ENCODE data around the gene PTPN1.

The PTPN1 gene

DNA sequence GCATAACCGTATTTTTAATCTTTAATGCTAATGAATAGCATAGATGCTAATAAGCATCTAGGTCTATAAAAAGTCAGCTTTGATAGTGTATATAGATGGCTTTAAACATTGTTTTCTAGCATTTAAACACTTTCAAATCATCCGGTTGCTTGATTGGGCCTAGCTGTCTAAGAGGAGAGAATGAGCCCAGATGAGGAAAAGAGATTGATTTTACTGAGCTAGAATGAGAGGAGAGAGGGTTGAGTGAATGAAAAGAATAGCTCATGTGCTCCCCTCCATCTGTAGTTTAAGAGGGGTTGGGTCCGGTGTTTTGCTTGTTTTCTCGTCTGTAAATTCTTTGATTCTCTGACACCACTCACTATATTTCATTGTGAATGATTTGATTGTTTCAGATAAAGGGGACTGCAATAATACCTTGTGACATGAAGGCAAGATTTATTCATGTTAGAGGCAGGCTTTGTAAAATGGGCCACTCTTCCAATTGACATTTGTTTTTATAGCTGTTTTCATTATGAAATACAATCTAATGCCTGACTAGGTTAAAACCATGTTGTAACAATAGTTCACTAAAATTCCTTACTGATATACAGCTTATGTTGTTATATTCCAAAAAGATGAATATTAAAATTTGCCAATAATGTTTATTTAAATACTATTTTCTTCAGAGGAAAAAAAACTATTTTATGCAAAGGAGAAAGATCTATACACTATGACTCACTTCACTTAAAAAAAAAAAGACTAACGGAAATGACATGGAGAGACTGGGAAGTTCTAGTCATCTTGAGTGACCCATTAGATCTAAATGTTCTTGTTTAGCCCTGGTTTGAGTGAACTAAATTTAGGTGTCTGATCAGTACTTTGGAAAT is 3.2 kb downstream of the PTPN1 start:
- DNase-seq (ENCODE audit: low read depth in 2 of 2) = no peak

DNA sequence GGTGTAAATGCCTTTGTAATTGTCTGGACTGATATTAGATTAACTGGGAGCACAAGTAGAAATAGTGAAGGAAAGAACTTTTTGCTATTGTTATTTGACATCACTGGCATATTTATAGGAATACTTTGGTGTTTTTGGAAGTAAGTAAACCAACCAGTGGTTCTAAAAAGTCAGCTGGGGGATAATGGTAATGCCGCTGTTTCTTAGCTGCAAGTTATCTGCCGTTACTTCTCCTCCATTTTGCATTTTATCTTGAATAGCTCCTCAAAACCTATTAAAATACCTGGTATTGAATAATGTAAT is 3.8 kb downstream of the PTPN1 start:
- no peak for DNase-seq (ENCODE audit: low read depth in 2 of 2)

DNA sequence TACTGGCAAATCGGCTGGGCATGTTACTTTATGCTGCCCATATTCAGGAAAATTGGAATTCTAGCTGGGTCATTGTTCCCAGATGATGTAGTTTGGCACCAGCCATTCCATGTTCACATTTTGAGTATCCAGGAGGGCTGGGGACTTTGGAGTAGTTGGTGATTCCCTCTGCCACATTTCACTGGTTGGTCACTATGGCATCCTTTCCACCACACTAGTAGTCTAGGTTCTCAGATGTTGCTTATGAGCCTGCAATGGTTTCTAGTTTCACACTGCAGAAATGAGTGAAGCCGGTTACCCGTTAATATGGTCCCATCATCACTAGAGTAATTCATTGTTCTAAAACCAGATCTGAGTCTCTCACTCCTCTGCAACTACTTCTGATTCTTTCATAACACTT is 4.6 kb downstream of the PTPN1 start:
- no peak for DNase-seq (ENCODE audit: low read depth in 2 of 2)

DNA sequence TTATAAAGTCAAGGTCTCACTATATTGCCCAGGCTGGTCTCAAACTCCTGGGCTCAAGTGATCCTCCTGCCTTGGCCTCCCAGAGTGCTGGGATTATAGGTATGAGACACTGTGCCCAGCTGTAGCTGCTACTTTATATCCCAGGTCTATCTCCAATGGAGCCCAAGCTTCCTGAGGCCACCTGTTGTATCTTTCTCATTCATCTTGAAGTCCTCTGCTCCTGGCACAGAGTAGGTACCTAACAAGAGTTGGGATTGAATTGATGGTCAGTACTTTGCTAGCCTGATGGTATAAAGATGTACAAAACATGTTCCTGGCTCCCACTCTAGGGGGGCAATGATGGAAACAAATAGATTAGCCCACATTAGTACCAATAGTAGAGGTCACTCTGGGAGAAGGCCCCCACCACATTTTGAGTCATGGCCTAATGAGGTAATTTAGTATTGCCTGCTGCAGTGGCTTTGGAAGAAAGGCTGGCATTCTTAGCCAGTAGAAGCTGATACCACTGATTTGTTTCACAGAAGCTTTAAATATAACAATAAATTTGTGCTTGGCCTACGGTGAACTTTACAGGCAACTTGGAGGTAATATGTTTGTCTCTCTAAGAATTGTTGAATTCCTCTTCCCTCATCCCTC is 5.4 kb downstream of the PTPN1 start:
- DNase-seq (ENCODE audit: low read depth in 2 of 2) = no peak

DNA sequence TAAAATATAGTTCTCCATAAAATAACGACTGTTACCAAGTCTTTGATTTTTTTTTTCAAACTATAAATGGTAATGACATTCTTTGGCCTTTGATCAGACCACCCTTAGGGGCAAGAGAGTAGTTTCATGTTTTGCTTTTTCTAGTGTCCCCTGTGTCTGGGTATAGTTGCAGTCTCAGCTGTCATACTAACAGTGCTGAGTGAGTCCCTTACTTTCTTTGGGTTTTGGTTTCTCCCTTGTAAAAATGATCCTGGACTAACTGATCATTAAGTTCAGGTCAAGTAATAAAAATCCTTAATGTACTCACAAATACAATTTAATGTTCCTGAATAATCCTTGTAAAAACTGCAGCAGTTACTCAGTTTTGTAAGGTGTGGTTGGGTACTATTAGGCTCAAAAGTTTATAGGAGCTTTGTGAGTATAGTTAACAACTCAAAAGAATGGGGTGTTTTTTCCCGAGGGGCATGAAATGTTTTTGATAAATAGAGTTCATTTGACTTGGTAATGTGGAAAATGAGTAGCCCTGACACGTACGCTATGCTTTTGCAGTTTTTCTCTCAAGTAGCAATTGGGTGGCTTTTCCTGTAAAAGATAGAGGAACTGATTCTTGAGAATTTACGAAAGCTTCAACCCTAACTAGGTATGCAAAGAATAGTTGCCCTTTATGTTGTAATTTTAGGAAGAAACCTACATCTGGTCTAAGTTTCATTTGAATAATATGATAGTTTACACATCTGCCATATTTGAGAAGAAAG is 6.2 kb downstream of the PTPN1 start:
- no peak for DNase-seq (ENCODE audit: low read depth in 2 of 2)

GRCh38 chr20:50516935-50517816 is 7.0 kb downstream of the PTPN1 start:
- no peak for DNase-seq (ENCODE audit: low read depth in 2 of 2)

GRCh38 chr20:50517817-50518154 is 7.6 kb downstream of the PTPN1 start:
- DNase-seq (ENCODE audit: low read depth in 2 of 2) = no peak

DNA sequence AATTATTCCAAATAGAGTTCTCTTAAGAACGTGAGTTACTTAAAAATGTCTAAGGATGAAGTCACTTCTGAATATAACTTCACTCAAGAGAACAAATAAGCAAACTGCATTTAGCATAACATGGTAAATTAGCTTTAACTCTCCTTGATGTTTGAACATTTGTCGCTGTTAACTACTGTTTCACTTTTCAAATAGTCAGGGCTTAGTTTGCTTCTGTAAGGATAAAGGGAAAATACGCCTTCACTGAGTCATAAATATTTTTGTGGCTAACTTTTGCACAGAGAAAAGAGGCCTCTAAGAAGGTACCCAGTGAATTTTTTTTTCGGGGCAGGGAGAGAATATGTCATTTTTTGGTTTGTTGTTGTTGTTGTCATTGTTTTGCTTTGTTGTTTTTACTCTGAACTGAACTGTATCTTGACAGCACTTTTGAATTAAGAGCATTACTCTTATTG is 8.1 kb downstream of the PTPN1 start:
- DNase-seq (ENCODE audit: low read depth in 2 of 2) = no peak

- DNase-seq (ENCODE audit: low read depth in 2 of 2) = no peak
Observed at GRCh38 chr20:50519036-50519762, 9.0 kb downstream of the PTPN1 start.

DNA sequence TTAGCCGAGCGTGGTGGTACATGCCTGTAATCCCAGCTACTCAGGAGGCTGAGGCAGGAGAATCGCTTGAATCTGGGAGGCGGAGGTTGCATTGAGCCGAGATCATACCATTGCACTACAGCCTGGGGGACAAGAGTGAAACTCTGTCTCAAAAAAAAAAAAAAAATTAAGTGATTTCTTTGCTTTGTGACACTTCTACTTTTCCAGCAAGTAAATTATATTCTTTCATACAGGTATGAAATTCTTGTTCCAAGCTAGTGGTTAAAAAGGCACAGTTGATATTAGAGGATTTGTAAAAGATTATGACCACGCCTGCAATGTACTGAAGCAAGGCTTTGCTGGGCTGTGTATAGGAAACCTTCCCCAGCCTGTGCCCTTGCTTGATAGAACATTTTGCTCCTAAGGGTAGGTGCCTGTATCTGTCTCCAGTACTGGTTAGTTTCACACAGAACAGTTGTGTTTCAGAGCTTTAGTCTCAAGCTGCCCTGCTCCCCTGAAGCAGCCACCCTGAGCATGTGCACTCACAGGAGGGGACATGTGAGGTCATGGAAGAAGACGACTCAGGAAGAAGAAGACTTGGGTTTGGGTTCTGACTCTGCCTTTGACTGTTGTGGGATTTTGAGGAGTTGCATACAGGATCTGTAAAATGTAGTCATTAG is 10.2 kb downstream of the PTPN1 start:
- DNase-seq (ENCODE audit: low read depth in 2 of 2) = no peak

DNA sequence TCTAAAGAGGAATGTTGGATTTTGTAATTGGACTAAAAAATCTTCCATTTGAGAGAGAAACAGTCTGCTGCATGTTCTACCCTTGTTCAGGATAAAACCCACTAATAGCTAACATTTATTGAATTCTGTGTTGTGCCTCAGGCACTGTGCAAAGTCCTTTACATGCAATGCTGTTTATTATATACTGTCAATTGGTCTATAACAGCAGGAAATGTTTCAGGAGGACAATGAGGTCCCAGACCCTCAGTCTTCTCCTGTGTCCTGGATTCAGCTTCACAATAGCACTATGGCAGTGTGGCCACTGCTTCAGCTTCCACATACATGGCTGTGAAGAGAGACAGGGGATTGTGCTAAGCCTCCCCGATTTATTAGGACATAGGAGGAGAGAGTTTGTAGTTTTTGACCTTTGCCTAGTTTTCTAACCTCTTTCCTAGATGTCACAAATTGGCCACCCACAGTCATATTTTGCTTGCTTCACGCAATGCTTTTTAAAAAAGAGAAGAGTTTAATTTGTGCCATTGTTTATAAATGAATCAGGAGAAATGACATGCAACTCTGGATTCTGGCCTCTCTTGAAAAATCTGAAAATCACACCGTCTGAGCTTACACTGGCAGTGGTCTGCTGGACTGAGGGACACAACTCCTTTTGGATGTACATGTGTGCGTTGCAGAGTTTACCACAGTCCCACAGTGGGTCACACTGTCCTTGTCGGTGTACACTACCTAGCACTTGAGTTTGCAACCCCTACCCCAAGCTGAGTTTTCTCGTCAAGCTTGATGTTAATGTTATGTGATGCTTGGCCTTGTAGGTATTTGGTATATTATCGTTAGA is 11.3 kb downstream of the PTPN1 start:
- no peak for DNase-seq (ENCODE audit: low read depth in 2 of 2)

GRCh38 chr20:50522053-50522674 is 12.0 kb downstream of the PTPN1 start:
- no peak for DNase-seq (ENCODE audit: low read depth in 2 of 2)

GRCh38 chr20:50523552-50524167 is 13.5 kb downstream of the PTPN1 start:
- no peak for DNase-seq (ENCODE audit: low read depth in 2 of 2)

DNA sequence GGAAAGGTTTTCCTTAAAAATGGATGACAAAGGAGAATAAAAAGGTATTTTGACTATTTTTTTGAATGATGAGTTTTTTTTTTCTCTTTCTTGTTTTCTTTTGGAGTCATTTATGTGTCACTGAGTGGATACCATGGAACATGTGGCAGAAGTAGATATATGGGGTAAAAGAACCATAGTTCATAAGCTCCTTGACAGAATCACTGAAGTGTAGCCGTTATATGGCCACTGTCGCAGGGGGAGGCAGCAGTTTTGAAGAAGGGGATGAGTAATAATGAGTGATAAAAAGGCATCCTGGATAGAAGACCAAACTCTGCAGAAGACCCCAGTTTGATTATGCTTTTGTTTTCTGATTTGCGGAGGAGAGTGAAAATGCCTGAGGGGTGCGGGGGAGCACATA is 15.5 kb downstream of the PTPN1 start:
- DNase-seq (ENCODE audit: low read depth in 2 of 2) = no peak

DNA sequence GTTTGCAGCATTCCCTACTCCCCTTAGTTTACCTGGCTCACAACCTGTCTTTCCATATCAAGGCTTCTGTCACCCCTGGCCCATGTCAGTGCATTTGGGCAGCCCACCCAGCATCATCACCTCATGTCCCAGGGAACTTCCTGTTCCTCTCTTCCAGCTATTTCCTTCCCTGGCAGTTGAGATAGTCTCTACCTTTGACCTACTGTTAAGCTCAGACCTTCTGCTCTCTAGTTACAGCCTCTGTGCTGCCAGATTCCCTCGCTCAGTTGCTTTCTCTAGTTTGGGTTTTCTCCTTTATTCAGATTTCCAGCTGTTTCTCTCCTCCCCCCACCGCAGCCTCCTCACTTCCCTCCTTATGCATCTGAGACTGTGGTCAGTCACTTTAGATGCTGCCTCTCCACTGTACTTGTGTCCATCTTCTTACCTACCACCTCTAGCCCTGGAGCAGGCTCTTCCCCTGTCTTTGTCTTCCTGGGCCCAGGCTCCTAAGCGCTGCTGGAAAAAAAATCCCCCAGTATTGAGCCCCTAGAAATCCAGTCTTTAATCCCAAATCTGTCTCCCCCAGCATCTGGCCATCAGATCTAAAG is 16.3 kb downstream of the PTPN1 start:
- no peak for DNase-seq (ENCODE audit: low read depth in 2 of 2)

GRCh38 chr20:50527068-50527605 is 17.0 kb downstream of the PTPN1 start:
- DNase-seq (ENCODE audit: low read depth in 2 of 2) = no peak

DNA sequence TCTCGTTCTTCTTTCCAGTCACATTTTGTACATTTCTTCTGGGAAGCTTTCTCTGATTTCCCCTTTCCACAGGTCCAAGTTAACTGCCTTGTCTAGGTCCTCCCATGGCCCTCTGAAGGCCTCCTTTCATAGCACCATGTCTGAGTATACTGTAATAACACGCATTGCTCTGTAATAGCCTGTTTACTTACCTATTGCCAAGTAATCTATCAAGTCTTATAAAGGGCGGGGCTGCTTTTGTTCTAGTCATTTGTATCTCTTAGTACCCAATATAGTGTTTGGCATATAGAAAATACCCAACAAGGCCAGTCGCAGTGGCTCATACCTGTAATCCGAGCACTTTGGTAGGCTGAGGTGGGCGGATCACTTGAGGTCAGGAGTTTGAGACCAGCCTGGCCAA is 17.9 kb downstream of the PTPN1 start:
- DNase-seq (ENCODE audit: low read depth in 2 of 2) = no peak

DNA sequence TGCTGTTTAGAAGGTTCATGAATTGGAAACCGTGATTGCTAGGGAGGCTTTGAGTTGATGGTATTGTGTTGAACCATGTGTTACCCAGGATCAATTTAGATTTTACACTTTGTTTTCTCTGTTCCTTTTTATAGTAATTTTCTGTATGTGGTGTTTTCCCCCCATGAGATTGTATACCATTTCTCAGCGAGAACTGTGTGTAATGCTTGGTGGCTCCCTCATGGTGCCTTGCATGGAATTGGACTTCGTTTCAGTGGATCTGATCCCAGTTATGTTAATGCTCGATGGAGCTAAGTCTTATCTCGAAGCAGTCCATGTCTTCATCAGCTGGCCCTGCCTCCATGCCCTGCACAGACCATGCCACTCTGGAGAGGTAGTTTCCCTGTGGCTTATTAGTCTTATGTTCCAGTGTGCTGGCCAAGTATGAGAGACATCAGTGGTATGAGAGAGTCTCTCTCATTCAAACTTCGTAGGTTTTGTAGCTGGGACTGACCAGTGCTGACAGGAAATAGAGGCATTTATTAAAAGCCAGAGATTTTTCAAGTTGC is 18.7 kb downstream of the PTPN1 start:
- no peak for DNase-seq (ENCODE audit: low read depth in 2 of 2)

All from activated CD8-positive, alpha-beta memory T cell treated with anti-CD3 and anti-CD28 coated beads for 4 hours (primary cell).